HEK293T (cell line): ENCODE data around the gene ADORA1.

ENCODE experiments used
- CTBP1 ChIP-seq: fragments of 450-650 bp; IDR thresholded peaks from 2 replicates; pipeline ENCODE4 v1.6.1; 2016; ENCODE audit warnings: borderline replicate concordance
- ELF4 ChIP-seq: fragments of 450-650 bp; IDR thresholded peaks from 2 replicates; pipeline ENCODE4 v1.6.1; 2017; ENCODE audit warnings: antibody characterized with exemption
- FOXA1 ChIP-seq: fragments of 450-650 bp; IDR thresholded peaks from 2 replicates; pipeline ENCODE4 v1.6.1; 2016; ENCODE audit warnings: mild to moderate bottlenecking
- FOXK2 ChIP-seq: fragments of 450-650 bp; IDR thresholded peaks from 2 replicates; pipeline ENCODE4 v1.6.1; 2016; ENCODE audit warnings: mild to moderate bottlenecking
- FOXM1 ChIP-seq: fragments of 450-650 bp; IDR thresholded peaks from 2 replicates; pipeline ENCODE4 v1.6.1; 2017; ENCODE audit warnings: mild to moderate bottlenecking, borderline replicate concordance
- L3MBTL2 ChIP-seq: fragments of 450-650 bp; conservative IDR thresholded peaks from 2 replicates; pipeline ENCODE4 v1.6.1; 2016; ENCODE audit warnings: mild to moderate bottlenecking
- NFRKB ChIP-seq: fragments of 450-650 bp; IDR thresholded peaks from 2 replicates; pipeline ENCODE4 v1.6.1; 2016; ENCODE audit warnings: mild to moderate bottlenecking, moderate library complexity
- SP1 ChIP-seq: fragments of 450-650 bp; IDR thresholded peaks from 2 replicates; pipeline ENCODE4 v1.6.1; 2017
- SUZ12 ChIP-seq: fragments of 450-650 bp; IDR thresholded peaks from 2 replicates; pipeline ENCODE4 v1.6.1; 2016; ENCODE audit warnings: mild to moderate bottlenecking
- TARDBP ChIP-seq: fragments of 450-650 bp; IDR thresholded peaks from 2 replicates; pipeline ENCODE4 v1.6.1; 2016
- ZNF384 ChIP-seq: fragments of 450-650 bp; IDR thresholded peaks from 2 replicates; pipeline ENCODE4 v1.6.1; 2016
- TF ChIP-seq, protein P1 (sequence below): fragments of 450-650 bp; IDR thresholded peaks from 2 replicates; pipeline ENCODE4 v1.6.1; 2016

DNA sequence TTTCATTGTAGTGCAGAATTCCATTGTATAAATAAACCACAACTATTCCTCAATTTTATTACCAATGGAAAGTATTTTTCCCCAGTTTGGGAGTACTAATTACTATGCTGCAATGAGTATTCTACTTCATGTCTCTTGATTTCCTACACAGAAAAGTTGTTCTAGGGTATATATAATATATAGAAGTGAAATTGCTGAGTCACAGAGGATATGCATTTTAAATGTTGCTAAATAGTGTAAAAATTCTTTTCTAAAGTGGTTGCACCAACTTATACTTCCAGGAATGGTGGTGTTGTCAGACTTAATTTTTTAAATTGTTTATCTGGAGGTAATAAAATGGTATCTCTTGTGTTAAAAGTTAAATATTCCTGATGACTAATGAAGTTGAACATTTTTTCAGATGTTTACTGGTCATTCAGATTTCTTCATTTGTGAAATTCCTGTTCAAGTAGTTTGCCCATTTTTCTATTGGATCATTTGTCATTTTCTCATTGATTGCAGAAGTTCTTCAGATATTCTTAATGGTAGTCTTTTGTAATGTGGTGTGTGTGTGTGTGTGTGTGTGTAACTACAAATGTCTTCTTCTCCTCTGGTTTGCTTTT lies 22.6 kb upstream of the ADORA1 start:
- TF ChIP-seq, protein P1, sequence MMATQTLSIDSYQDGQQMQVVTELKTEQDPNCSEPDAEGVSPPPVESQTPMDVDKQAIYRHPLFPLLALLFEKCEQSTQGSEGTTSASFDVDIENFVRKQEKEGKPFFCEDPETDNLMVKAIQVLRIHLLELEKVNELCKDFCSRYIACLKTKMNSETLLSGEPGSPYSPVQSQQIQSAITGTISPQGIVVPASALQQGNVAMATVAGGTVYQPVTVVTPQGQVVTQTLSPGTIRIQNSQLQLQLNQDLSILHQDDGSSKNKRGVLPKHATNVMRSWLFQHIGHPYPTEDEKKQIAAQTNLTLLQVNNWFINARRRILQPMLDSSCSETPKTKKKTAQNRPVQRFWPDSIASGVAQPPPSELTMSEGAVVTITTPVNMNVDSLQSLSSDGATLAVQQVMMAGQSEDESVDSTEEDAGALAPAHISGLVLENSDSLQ, result no peak
- TF ChIP-seq ELF4, result no peak
- no peak for TF ChIP-seq FOXK2
- no peak for TF ChIP-seq L3MBTL2
- TF ChIP-seq SUZ12, result no peak
- TF ChIP-seq FOXM1, result no peak
- TF ChIP-seq TARDBP, result no peak
- no peak for TF ChIP-seq ZNF384
- TF ChIP-seq SP1, result no peak
- TF ChIP-seq NFRKB, result no peak
- no peak for TF ChIP-seq FOXA1
- TF ChIP-seq CTBP1, result no peak
